Astrocyte (in vitro differentiated cells and primary cell): ENCODE data around the gene MAGEB1. TPM values are rescaled to one million over a fixed set of nuclear protein-coding genes. Genes with fewer than 3 reads are reported as not detected.

ENCODE experiments used
- DNase-seq: peaks from one replicate; pipeline ENCODE4 v3.0.0-alpha.2; 2010; ENCODE audit warnings: low read depth
- FAIRE-seq: peaks from 2 replicates; lab custom pipeline; 2011; peaks lifted over from hg19 to GRCh38; lab: Jason Lieb, UNC
- H2AFZ ChIP-seq: 2 replicates; pipeline ENCODE4 v1.6.0; 2012; ENCODE audit warnings: low read depth, low read length, inconsistent platforms
- H3K27ac ChIP-seq: 2 replicates; pipeline ENCODE4 v1.5.1; 2011; ENCODE audit warnings: low read depth, low read length, inconsistent platforms
- H3K27me3 ChIP-seq: 2 replicates; pipeline ENCODE4 v1.6.0; 2011; ENCODE audit warnings: low read length, inconsistent platforms; ENCODE audit not compliant: insufficient read depth
- H3K36me3 ChIP-seq: 2 replicates; pipeline ENCODE4 v1.5.1; 2011; ENCODE audit warnings: low read length, inconsistent platforms; ENCODE audit not compliant: insufficient read depth
- H3K4me1 ChIP-seq: 2 replicates; pipeline ENCODE4 v1.5.1; 2011; ENCODE audit warnings: low read length, inconsistent platforms; ENCODE audit not compliant: insufficient read depth
- H3K4me2 ChIP-seq: 2 replicates; pipeline ENCODE4 v1.6.0; 2012; ENCODE audit warnings: low read length, inconsistent platforms
- H3K4me3 ChIP-seq: 2 replicates; pipeline ENCODE4 v1.5.1; 2011; ENCODE audit warnings: low read depth, mild to moderate bottlenecking, low read length, inconsistent platforms; ENCODE audit not compliant: insufficient read depth
- H3K79me2 ChIP-seq: 2 replicates; pipeline ENCODE4 v1.6.0; 2012; ENCODE audit warnings: mild to moderate bottlenecking, low read length, inconsistent platforms; ENCODE audit not compliant: insufficient read depth
- H3K9ac ChIP-seq: 2 replicates; pipeline ENCODE4 v1.6.0; 2012; ENCODE audit warnings: mild to moderate bottlenecking, low read length, inconsistent platforms
- H3K9me3 ChIP-seq: 2 replicates; pipeline ENCODE4 v1.5.1; 2012; ENCODE audit warnings: low read depth, mild to moderate bottlenecking, low read length, inconsistent platforms; ENCODE audit not compliant: insufficient read depth
- H4K20me1 ChIP-seq: 2 replicates; pipeline ENCODE4 v1.6.0; 2012; ENCODE audit warnings: low read length, inconsistent platforms; ENCODE audit not compliant: insufficient read depth
- H3K27ac Mint-ChIP-seq: one replicate; pipeline ENCODE4 v1.8.0; 2021; ENCODE audit warnings: mild to moderate bottlenecking, mixed read lengths; ENCODE audit not compliant: unreplicated experiment
- H3K27me3 Mint-ChIP-seq: one replicate; pipeline ENCODE4 v1.8.0; 2021; ENCODE audit warnings: low read depth, mixed read lengths; ENCODE audit not compliant: unreplicated experiment
- H3K36me3 Mint-ChIP-seq: one replicate; pipeline ENCODE4 v1.8.0; 2021; ENCODE audit warnings: low read depth, mixed read lengths; ENCODE audit not compliant: unreplicated experiment
- H3K4me1 Mint-ChIP-seq: one replicate; pipeline ENCODE4 v1.8.0; 2021; ENCODE audit warnings: low read depth, mixed read lengths; ENCODE audit not compliant: unreplicated experiment
- H3K4me3 Mint-ChIP-seq: one replicate; pipeline ENCODE4 v1.8.0; 2021; ENCODE audit warnings: mild to moderate bottlenecking, moderate library complexity, mixed read lengths; ENCODE audit not compliant: unreplicated experiment
- H3K9me3 Mint-ChIP-seq: one replicate; pipeline ENCODE4 v1.8.0; 2021; ENCODE audit warnings: mild to moderate bottlenecking, mixed read lengths; ENCODE audit not compliant: unreplicated experiment
- EZH2 ChIP-seq: IDR thresholded peaks from 2 replicates; pipeline ENCODE4 v1.6.1; 2012; ENCODE audit warnings: mild to moderate bottlenecking, low read length, inconsistent platforms; ENCODE audit not compliant: insufficient read depth
- total RNA-seq: library from RNA; stranded (reverse); gene quantifications from 2 replicates; pipeline ENCODE4 v1.2.1, GENCODE V29; 2021
- TF ChIP-seq, protein P1 (sequence below): IDR thresholded peaks from 2 replicates; pipeline ENCODE4 v1.5.1; 2011; ENCODE audit warnings: low read depth, mild to moderate bottlenecking, inconsistent platforms, low read length, moderate library complexity; ENCODE audit not compliant: insufficient read depth

Gene MAGEB1
- total RNA-seq, 1 donor from 2014 or later, result not detected

DNA sequence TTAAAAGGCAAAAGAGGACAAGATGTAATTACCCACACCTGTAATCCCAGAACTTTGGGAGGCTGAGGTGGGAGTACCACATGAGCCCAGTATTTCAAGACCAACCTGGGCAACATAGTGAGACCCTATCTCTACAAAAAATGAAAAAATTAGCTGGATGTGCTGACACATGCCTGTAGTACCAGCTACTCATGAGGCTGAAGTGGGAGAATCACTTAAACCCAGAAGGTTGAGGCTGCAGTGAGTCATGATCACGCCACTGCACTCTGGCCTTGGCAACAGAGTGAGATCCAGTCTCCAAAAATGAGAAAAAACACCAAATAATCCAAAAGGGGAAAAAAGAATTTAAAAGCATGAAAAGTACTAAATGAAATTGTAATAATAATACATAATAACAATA is 31.4 kb downstream of the MAGEB1 start:
- no peak overlapping the region for H3K27ac Mint-ChIP-seq

DNA sequence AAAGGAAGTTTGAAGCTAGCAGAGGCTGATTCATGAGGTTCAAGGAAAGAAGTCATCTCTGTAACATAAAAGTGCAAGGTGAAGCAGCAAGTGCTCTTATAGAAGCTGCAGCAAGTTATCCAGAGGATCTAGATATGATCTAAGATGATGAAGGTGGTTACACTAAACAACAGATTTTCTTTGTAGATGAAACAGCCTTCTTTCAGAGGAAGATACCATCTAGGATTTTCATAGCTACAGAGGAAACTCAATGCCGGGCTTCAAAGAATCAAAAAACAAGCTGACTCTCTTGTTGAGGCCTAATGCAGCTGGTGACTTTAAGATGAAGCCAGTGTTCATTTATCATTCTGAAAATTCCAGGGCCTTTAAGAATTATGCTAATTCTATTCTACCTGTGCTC is 33.5 kb downstream of the MAGEB1 start:
- Histone ChIP-seq H3K9me3 (no peaks in the 10 kb centered on the region), H3K36me3 (no peaks in the 10 kb centered on the region), H3K79me2 (no peaks in the 10 kb centered on the region), H3K4me1 (peaks cover 6% of the 10 kb centered on the region), H4K20me1 (no peaks in the 10 kb centered on the region), H3K27me3 (no peaks in the 10 kb centered on the region), H3K9ac (no peak overlapping the region), H3K27ac (no peak overlapping the region), H2AFZ (no peak overlapping the region), H3K4me3 (no peak overlapping the region), H3K4me2 (no peak overlapping the region)
- Mint-ChIP-seq H3K27ac (no peak overlapping the region), H3K4me1 (peaks cover 30% of the 10 kb centered on the region), H3K36me3 (no peaks in the 10 kb centered on the region), H3K27me3 (no peaks in the 10 kb centered on the region), H3K9me3 (no peaks in the 10 kb centered on the region), H3K4me3 (no peak overlapping the region)
- FAIRE-seq (peak; percentile 99), DNase-seq (no peak)
- TF ChIP-seq, protein P1, sequence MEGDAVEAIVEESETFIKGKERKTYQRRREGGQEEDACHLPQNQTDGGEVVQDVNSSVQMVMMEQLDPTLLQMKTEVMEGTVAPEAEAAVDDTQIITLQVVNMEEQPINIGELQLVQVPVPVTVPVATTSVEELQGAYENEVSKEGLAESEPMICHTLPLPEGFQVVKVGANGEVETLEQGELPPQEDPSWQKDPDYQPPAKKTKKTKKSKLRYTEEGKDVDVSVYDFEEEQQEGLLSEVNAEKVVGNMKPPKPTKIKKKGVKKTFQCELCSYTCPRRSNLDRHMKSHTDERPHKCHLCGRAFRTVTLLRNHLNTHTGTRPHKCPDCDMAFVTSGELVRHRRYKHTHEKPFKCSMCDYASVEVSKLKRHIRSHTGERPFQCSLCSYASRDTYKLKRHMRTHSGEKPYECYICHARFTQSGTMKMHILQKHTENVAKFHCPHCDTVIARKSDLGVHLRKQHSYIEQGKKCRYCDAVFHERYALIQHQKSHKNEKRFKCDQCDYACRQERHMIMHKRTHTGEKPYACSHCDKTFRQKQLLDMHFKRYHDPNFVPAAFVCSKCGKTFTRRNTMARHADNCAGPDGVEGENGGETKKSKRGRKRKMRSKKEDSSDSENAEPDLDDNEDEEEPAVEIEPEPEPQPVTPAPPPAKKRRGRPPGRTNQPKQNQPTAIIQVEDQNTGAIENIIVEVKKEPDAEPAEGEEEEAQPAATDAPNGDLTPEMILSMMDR, result no peak
- no peak for TF ChIP-seq EZH2

More for the DNA sequence above, 31.4 kb downstream of the MAGEB1 start:
- no peak overlapping the region for H3K4me2 ChIP-seq
- no peak overlapping the region for H3K9ac ChIP-seq
- no peak overlapping the region for H2AFZ ChIP-seq
- Mint-ChIP-seq H3K4me3 (no peak overlapping the region), H3K4me1 (peaks cover 18% of the 10 kb centered on the region), H3K9me3 (no peaks in the 10 kb centered on the region), H3K36me3 (no peaks in the 10 kb centered on the region), H3K27me3 (no peaks in the 10 kb centered on the region)
- no peaks in the 10 kb centered on the region for H3K9me3 ChIP-seq
- TF ChIP-seq EZH2, result no peak
- TF ChIP-seq, protein P1, result no peak
- FAIRE-seq (peak; percentile 26), DNase-seq (peak; percentile 11)
- no peak overlapping the region for H3K4me3 ChIP-seq
- H3K79me2 ChIP-seq, result no peaks in the 10 kb centered on the region
- no peaks in the 10 kb centered on the region for H3K4me1 ChIP-seq
- H4K20me1 ChIP-seq, result no peaks in the 10 kb centered on the region
- H3K27me3 ChIP-seq, result no peaks in the 10 kb centered on the region
- H3K27ac ChIP-seq, result no peak overlapping the region
- H3K36me3 ChIP-seq, result no peaks in the 10 kb centered on the region

GRCh38 chrX:30282527-30282926 is 35.6 kb downstream of the MAGEB1 start:
- H3K27ac Mint-ChIP-seq, result peak overlapping the region; percentile 97
- H3K27me3 Mint-ChIP-seq, result no peaks in the 10 kb centered on the region
- Histone ChIP-seq H4K20me1 (no peaks in the 10 kb centered on the region), H2AFZ (no peak overlapping the region), H3K79me2 (no peaks in the 10 kb centered on the region), H3K4me3 (no peak overlapping the region), H3K36me3 (no peaks in the 10 kb centered on the region), H3K4me1 (peaks cover 6% of the 10 kb centered on the region), H3K27me3 (no peaks in the 10 kb centered on the region), H3K9me3 (no peaks in the 10 kb centered on the region), H3K4me2 (peak overlapping the region; percentile 44), H3K9ac (peak overlapping the region; percentile 22), H3K27ac (peak overlapping the region; percentile 91)
- no peak overlapping the region for H3K4me3 Mint-ChIP-seq
- no peaks in the 10 kb centered on the region for H3K9me3 Mint-ChIP-seq
- no peaks in the 10 kb centered on the region for H3K36me3 Mint-ChIP-seq
- peak; percentile 96 for FAIRE-seq
- peaks cover 28% of the 10 kb centered on the region for H3K4me1 Mint-ChIP-seq
- no peak for DNase-seq
- TF ChIP-seq, protein P1, result no peak
- no peak for TF ChIP-seq EZH2
